ENCODE measurements around the gene MAP2K3. TPM values are rescaled to one million over a fixed set of nuclear protein-coding genes. Genes with fewer than 3 reads are reported as not detected.

MAP2K3 gene
- polyA plus RNA-seq, 1 donor (not counting 4 experiments of a cell fraction or from before 2014, with no cell fraction given) = 22.4 TPM

- FAIRE-seq = no peak
- H3K9me1 ChIP-seq (ENCODE audit: control insufficient read depth, extremely low read depth, insufficient read depth, low read length) = no peaks in the 10 kb centered on the region
- H3K27ac ChIP-seq (ENCODE audit: control insufficient read depth, insufficient read depth, low read length) = no peak overlapping the region
- no peak for DNase-seq (ENCODE audit: low read depth, low spot score)
- no peak overlapping the region for H2AFZ ChIP-seq (ENCODE audit: control insufficient read depth, low read length)
- peaks cover 3% of the 10 kb centered on the region for H4K20me1 ChIP-seq (ENCODE audit: control insufficient read depth, extremely low read depth, insufficient read depth, low read length)
- no peak overlapping the region for H3K4me3 ChIP-seq (ENCODE audit: control insufficient read depth in 2 of 3, extremely low read depth in 1 of 3, insufficient read depth in 2 of 3, low read depth in 1 of 3, low read length in 3 of 3)
- dilution Hi-C loops (cut with MboI; ENCODE audit: extremely low pct_ligation_motif_present, low sequenced_read_pairs) = no loop called here
- H3K36me3 ChIP-seq (ENCODE audit: control insufficient read depth in 2 of 2, extremely low read depth in 1 of 2, insufficient read depth in 2 of 2, low read length in 2 of 2) = no peaks in the 10 kb centered on the region
- H3K9me3 ChIP-seq (ENCODE audit: control insufficient read depth, low read depth, low read length) = no peaks in the 10 kb centered on the region
- peaks cover 6% of the 10 kb centered on the region for H3K27me3 ChIP-seq (ENCODE audit: control insufficient read depth, extremely low read depth, insufficient read depth, low read length)
- TF ChIP-seq CTCF (optimal IDR thresholded peaks at IDR 0.05 in 1 of 3, IDR thresholded peaks at IDR 0.05 in 1 of 3, conservative IDR thresholded peaks at IDR 0.05 in 1 of 3; ENCODE audit: extremely low read depth in 1 of 3, insufficient read depth in 2 of 3, low read length in 3 of 3) = no peak
- no peak for TF ChIP-seq EZH2 (IDR thresholded peaks at IDR 0.05; ENCODE audit: low read length)
- H3K9ac ChIP-seq (ENCODE audit: control insufficient read depth, extremely low read depth, insufficient read depth, low read length) = no peak overlapping the region
- H3K79me2 ChIP-seq (ENCODE audit: control insufficient read depth, insufficient read depth, low read length) = no peaks in the 10 kb centered on the region
- no peak overlapping the region for H3K4me2 ChIP-seq (ENCODE audit: control insufficient read depth, extremely low read depth, insufficient read depth, low read depth, low read length)
- H3K4me1 ChIP-seq (ENCODE audit: control insufficient read depth, extremely low read depth, insufficient read depth, low read length) = no peaks in the 10 kb centered on the region
Observed at GRCh38 chr17:21361020-21361809, 76.7 kb downstream of the MAP2K3 start.

GRCh38 chr17:21362331-21362931 is 77.9 kb downstream of the MAP2K3 start:
- no peak overlapping the region for H2AFZ ChIP-seq (ENCODE audit: control insufficient read depth, low read length)
- DNase-seq (ENCODE audit: low read depth, low spot score) = no peak
- dilution Hi-C loops (cut with MboI; ENCODE audit: extremely low pct_ligation_motif_present, low sequenced_read_pairs) = no loop called here
- no peak overlapping the region for H3K4me3 ChIP-seq (ENCODE audit: control insufficient read depth in 2 of 3, extremely low read depth in 1 of 3, insufficient read depth in 2 of 3, low read depth in 1 of 3, low read length in 3 of 3)
- no peaks in the 10 kb centered on the region for H3K9me3 ChIP-seq (ENCODE audit: control insufficient read depth, low read depth, low read length)
- no peaks in the 10 kb centered on the region for H3K9me1 ChIP-seq (ENCODE audit: control insufficient read depth, extremely low read depth, insufficient read depth, low read length)
- peaks cover 6% of the 10 kb centered on the region for H3K27me3 ChIP-seq (ENCODE audit: control insufficient read depth, extremely low read depth, insufficient read depth, low read length)
- no peak overlapping the region for H3K9ac ChIP-seq (ENCODE audit: control insufficient read depth, extremely low read depth, insufficient read depth, low read length)
- no peak overlapping the region for H3K27ac ChIP-seq (ENCODE audit: control insufficient read depth, insufficient read depth, low read length)
- no peaks in the 10 kb centered on the region for H3K36me3 ChIP-seq (ENCODE audit: control insufficient read depth in 2 of 2, extremely low read depth in 1 of 2, insufficient read depth in 2 of 2, low read length in 2 of 2)
- H3K79me2 ChIP-seq (ENCODE audit: control insufficient read depth, insufficient read depth, low read length) = no peaks in the 10 kb centered on the region
- FAIRE-seq = no peak
- H4K20me1 ChIP-seq (ENCODE audit: control insufficient read depth, extremely low read depth, insufficient read depth, low read length) = peaks cover 3% of the 10 kb centered on the region
- H3K4me1 ChIP-seq (ENCODE audit: control insufficient read depth, extremely low read depth, insufficient read depth, low read length) = no peaks in the 10 kb centered on the region
- no peak overlapping the region for H3K4me2 ChIP-seq (ENCODE audit: control insufficient read depth, extremely low read depth, insufficient read depth, low read depth, low read length)
- TF ChIP-seq EZH2 (IDR thresholded peaks at IDR 0.05; ENCODE audit: low read length) (no peak), CTCF (optimal IDR thresholded peaks at IDR 0.05 in 1 of 3, IDR thresholded peaks at IDR 0.05 in 1 of 3, conservative IDR thresholded peaks at IDR 0.05 in 1 of 3; ENCODE audit: extremely low read depth in 1 of 3, insufficient read depth in 2 of 3, low read length in 3 of 3) (no peak)
